Activated naive CD4-positive, alpha-beta T cell treated with anti-CD3 and anti-CD28 coated beads, Interleukin-2, amount 50 U/mL, for 72 hours (primary cell): Measurements from ENCODE around the gene STOX2. TPM values are rescaled to one million over a fixed set of nuclear protein-coding genes. Genes with fewer than 3 reads are reported as not detected.

ENCODE experiments used
- ATAC-seq, 2 donors: fragments of 150-1000 bp; cut with Tn5 transposase; 2 replicates each; pipeline ENCODE4 v1.10.0; 2021; ENCODE audit warnings: mild to moderate bottlenecking in 2 of 2, moderate library complexity in 2 of 2
- DNase-seq, 2 donors: peaks; one replicate each; pipeline ENCODE4 v3.0.0; 2021 to 2022; ENCODE audit warnings: low spot score in 2 of 2
- H3K27ac Mint-ChIP-seq, 2 donors: one replicate each; pipeline ENCODE4 v1.8.0; 2022; ENCODE audit warnings: mild to moderate bottlenecking in 2 of 2, mixed read lengths in 2 of 2
- H3K36me3 Mint-ChIP-seq, 2 donors: one replicate each; pipeline ENCODE4 v1.8.0; 2022; ENCODE audit warnings: mixed read lengths in 2 of 2
- H3K9me3 Mint-ChIP-seq, 2 donors: one replicate each; pipeline ENCODE4 v1.8.0; 2022; ENCODE audit warnings: mixed read lengths in 2 of 2
- total RNA-seq, 2 donors: library from RNA; stranded (reverse); gene quantifications; one replicate each; pipeline ENCODE4 v1.2.3, GENCODE V29; 2022

Gene STOX2
- total RNA-seq, 2 donors from 2014 or later, result not detected

- DNase-seq, result no peak
- no peak for ATAC-seq
- H3K36me3 Mint-ChIP-seq, result no peaks in the 10 kb centered on the region
- H3K9me3 Mint-ChIP-seq, result no peaks in the 10 kb centered on the region
- H3K27ac Mint-ChIP-seq, result no peak overlapping the region
Observed at GRCh38 chr4:183878251-183878970, 26.7 kb upstream of the STOX2 start.

GRCh38 chr4:183885205-183885720, 19.8 kb upstream of the STOX2 start:
- no peak overlapping the region for H3K27ac Mint-ChIP-seq
- ATAC-seq (no peak), DNase-seq (no peak)
- H3K36me3 Mint-ChIP-seq, result no peaks in the 10 kb centered on the region
- no peaks in the 10 kb centered on the region for H3K9me3 Mint-ChIP-seq

- no peak for DNase-seq
- no peak for ATAC-seq
- Mint-ChIP-seq H3K9me3 (no peaks in the 10 kb centered on the region), H3K36me3 (no peaks in the 10 kb centered on the region), H3K27ac (no peak overlapping the region)
Observed at GRCh38 chr4:183887351-183887750, 17.8 kb upstream of the STOX2 start.

GRCh38 chr4:183888564-183888963, 16.5 kb upstream of the STOX2 start:
- Mint-ChIP-seq H3K9me3 (no peaks in the 10 kb centered on the region), H3K27ac (no peak overlapping the region), H3K36me3 (no peaks in the 10 kb centered on the region)
- DNase-seq, result no peak
- ATAC-seq, result no peak

GRCh38 chr4:183889190-183889589, 15.9 kb upstream of the STOX2 start:
- ATAC-seq (no peak), DNase-seq (no peak)
- no peaks in the 10 kb centered on the region for H3K36me3 Mint-ChIP-seq
- H3K9me3 Mint-ChIP-seq, result no peaks in the 10 kb centered on the region
- no peak overlapping the region for H3K27ac Mint-ChIP-seq

GRCh38 chr4:183897193-183897592, 7.9 kb upstream of the STOX2 start:
- H3K9me3 Mint-ChIP-seq, result peaks cover 6% of the 10 kb centered on the region in 2 donors
- no peak overlapping the region for H3K27ac Mint-ChIP-seq

GRCh38 chr4:183898456-183898855, 6.7 kb upstream of the STOX2 start:
- peaks cover 6% of the 10 kb centered on the region in 2 donors for H3K9me3 Mint-ChIP-seq
- DNase-seq (no peak), ATAC-seq (no peak)
- no peaks in the 10 kb centered on the region for H3K36me3 Mint-ChIP-seq
- H3K27ac Mint-ChIP-seq, result no peak overlapping the region

More at GRCh38 chr4:183897193-183897592, 7.9 kb upstream of the STOX2 start:
- ATAC-seq, result no peak
- DNase-seq, result no peak
- no peaks in the 10 kb centered on the region for H3K36me3 Mint-ChIP-seq

- Mint-ChIP-seq H3K9me3 (peaks cover 4 to 6% of the 10 kb centered on the region in 2 donors), H3K36me3 (no peaks in the 10 kb centered on the region), H3K27ac (no peak overlapping the region)
- DNase-seq (no peak), ATAC-seq (no peak)
Observed at GRCh38 chr4:183903021-183903760, 1.9 kb upstream of the STOX2 start.

GRCh38 chr4:183905593-183906488, 734 bp downstream of the STOX2 start:
- peak in 1 of 2 donors; percentile 55 for ATAC-seq
- Mint-ChIP-seq H3K36me3 (peaks cover 0 to 5% of the 10 kb centered on the region in 2 donors), H3K27ac (no peak overlapping the region), H3K9me3 (peaks cover 0 to 3% of the 10 kb centered on the region in 2 donors)
- DNase-seq, result peak in 1 of 2 donors; percentile 14

- H3K36me3 Mint-ChIP-seq, result peaks cover 0 to 5% of the 10 kb centered on the region in 2 donors
- peaks cover 0 to 3% of the 10 kb centered on the region in 2 donors for H3K9me3 Mint-ChIP-seq
- DNase-seq, result no peak
- no peak overlapping the region for H3K27ac Mint-ChIP-seq
- ATAC-seq, result no peak
Observed at GRCh38 chr4:183906489-183906738, 1.3 kb downstream of the STOX2 start.

- Mint-ChIP-seq H3K36me3 (peaks cover 0 to 5% of the 10 kb centered on the region in 2 donors), H3K9me3 (peaks cover 0 to 3% of the 10 kb centered on the region in 2 donors), H3K27ac (no peak overlapping the region)
- ATAC-seq (no peak), DNase-seq (no peak)
Observed at GRCh38 chr4:183906739-183907651, 1.9 kb downstream of the STOX2 start.

- H3K9me3 Mint-ChIP-seq, result peaks cover 0 to 3% of the 10 kb centered on the region in 2 donors
- H3K27ac Mint-ChIP-seq, result no peak overlapping the region
- DNase-seq (no peak), ATAC-seq (no peak)
- peaks cover 0 to 5% of the 10 kb centered on the region in 2 donors for H3K36me3 Mint-ChIP-seq
Observed at GRCh38 chr4:183907871-183908683, 3.0 kb downstream of the STOX2 start.

GRCh38 chr4:183909187-183909586, 4.1 kb downstream of the STOX2 start:
- ATAC-seq (no peak), DNase-seq (no peak)
- Mint-ChIP-seq H3K9me3 (peaks cover 0 to 3% of the 10 kb centered on the region in 2 donors), H3K27ac (no peak overlapping the region), H3K36me3 (peaks cover 0 to 5% of the 10 kb centered on the region in 2 donors)

GRCh38 chr4:183909801-183910200, 4.7 kb downstream of the STOX2 start:
- DNase-seq (no peak), ATAC-seq (no peak)
- peaks cover 0 to 3% of the 10 kb centered on the region in 2 donors for H3K9me3 Mint-ChIP-seq
- peaks cover 0 to 5% of the 10 kb centered on the region in 2 donors for H3K36me3 Mint-ChIP-seq
- no peak overlapping the region for H3K27ac Mint-ChIP-seq

- H3K27ac Mint-ChIP-seq, result no peak overlapping the region
- peaks cover 0 to 5% of the 10 kb centered on the region in 2 donors for H3K36me3 Mint-ChIP-seq
- ATAC-seq, result no peak
Observed at GRCh38 chr4:183912585-183912984, 7.5 kb downstream of the STOX2 start.

More at GRCh38 chr4:183912585-183912984, 7.5 kb downstream of the STOX2 start:
- H3K9me3 Mint-ChIP-seq, result peaks cover 0 to 3% of the 10 kb centered on the region in 2 donors
- DNase-seq, result no peak
